Dedifferentiated amniotic fluid mesenchymal stem cell (primary cell): ENCODE results near the gene CAB39L.

ENCODE experiments used
- DNase-seq: peaks from one replicate; pipeline ENCODE4 v3.0.0-alpha.2; 2016; ENCODE audit errors: extremely low spot score

Gene CAB39L

DNA sequence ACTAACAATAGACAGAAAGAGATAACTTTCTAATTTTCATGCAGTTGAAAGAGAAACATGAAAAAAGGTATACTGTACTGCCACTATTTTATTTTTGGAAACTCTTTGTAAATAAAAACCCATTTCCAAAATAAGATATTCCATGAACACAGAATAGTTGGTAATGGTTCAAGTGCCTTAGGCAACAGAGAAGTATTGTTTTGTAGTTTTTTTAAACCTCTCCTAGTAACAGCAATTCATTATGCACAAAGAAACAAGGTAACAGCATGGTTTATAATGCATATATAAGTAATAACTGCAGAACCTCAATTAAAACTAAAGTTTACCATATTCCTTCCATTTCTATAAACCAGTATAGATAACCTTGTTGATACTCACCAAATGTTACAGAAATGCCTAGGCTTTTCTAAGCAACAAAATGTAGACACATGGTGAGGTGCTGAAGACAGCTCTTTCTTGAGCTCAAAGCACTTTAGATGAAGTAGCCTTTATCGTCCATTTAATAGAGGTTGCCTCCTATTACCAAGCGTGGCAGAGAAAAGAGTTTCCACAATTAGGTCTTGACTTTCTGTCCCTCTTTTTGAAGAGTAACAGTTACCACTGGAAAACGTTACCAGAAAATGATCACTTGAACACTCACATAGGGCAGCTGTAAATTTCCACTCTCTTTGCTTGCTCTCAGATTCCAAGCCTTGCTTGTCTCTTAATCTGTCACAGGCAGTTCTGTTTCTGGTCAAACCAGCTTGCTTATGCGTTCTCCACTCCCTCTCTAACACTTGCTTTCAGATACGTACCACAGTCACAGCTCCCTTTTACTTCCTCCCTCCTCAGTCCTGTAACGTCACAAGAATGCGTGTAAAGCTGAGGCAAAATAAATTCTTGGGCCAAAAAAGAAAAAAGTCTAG is 42.9 kb downstream of the CAB39L start:
- peak; percentile 68 for DNase-seq

DNA sequence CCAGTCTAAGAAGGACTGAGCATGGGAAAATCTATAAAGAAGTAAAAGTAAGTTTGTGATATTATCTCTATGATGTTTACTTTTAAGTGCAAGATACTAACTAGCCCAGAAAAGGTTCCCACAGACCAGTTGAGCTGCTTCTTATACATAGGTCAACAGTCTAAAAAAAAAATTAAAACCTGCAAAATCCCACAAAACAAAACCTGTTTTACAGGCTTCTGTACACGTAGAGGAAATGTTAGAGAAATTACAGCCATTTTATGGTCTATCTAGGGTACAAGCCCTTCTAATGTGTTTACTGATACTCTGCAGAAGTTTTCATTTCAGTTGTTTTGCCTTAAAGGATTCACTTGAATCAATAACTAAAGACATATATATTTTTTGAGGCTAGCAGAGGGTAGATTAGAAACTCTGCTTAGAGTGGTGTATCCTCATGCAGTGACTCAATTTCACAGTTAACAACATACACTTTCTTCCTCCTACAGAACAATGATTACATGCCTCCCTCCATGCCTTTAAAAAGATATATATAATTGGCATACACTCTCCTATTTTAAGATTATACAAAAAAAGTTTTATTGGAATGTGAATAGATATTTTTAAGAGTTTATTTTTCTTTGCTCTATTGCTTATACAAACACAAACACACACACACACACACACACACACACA is 43.9 kb downstream of the CAB39L start:
- DNase-seq, result no peak

DNA sequence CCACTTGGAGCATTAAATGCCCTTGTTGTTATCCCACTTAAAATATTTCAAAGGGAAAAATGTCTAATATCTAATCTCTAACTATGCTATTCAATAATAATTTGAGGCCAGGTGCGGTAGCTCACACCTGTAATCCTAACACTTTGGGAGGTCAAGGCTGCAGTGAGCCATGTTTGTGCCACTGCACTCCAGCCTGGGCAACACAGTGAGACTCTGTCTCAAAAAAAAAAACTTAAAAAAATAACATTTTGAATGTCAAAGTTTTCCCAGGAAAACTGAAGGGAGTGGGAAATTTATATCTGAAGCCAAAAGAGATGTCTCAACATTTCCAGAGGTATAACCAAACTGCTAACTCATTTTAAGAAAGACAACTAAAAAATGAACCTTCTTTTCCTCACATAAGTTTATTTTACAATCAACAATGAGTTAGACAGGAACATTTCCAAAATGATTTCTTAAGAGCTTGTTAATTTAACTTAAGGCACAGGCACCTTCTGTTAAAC is 47.9 kb downstream of the CAB39L start:
- no peak for DNase-seq

DNA sequence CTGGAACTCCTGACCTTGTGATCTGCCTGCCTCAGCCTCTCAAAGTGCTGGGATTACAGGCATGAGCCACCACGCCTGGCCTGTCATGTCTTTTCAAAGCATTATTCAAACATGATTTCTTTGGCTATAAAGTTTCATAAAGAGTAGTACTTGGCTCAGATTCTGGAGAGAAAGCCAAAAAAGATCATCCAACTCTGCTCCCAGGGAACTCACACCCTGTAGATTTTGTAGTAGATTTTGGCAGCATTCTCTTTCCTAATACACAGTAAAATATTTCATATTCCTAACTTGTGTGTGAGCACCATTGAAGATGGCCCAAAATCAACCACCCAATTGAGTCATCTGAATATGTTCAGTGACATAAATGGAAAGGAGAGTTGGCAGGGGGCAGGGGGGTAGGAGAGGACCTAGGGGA is 48.4 kb downstream of the CAB39L start:
- peak; percentile 53 for DNase-seq

DNA sequence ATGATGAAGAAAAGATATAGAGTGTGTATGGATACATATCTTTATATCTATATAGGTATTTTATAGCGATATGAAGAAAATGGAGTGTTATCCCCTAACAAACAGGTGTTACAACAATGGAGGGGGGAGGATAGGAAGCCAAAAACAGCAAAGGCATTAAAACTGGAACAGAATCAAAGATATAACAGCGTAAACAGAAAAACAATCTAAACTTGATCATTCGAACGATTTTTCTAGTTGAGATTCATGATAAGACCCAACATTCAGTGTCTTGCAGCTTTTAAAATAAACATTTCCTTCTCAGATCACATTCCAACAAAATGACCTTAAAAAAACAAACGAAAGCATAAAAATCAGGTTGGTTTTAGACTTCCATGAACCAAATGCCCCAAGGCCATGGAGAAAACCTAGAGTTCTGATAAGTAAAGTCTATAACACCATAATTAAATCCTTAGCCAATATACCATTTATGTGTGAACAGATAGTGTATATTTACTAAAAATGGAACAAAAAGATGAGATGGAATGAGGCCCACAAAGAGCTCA is 55.7 kb downstream of the CAB39L start:
- no peak for DNase-seq

DNA sequence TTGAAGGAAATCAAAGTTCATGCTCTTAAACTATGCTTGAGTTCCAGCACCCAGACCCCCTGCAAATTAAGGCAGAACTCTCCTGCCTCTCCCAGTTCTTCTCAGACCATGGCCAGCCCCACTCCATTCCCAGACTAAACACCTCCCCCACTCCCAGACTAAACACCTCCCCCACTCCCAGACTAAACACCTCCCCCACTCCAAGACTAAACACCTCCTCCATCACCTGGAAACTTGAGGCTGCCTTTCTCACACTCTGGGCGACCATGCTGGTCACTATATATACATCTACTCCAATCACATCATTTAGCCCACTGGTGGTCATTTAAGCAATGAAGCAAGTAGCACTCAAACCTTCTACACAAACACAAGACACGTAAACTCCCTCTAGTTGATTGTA is 57.2 kb downstream of the CAB39L start:
- DNase-seq, result no peak

DNA sequence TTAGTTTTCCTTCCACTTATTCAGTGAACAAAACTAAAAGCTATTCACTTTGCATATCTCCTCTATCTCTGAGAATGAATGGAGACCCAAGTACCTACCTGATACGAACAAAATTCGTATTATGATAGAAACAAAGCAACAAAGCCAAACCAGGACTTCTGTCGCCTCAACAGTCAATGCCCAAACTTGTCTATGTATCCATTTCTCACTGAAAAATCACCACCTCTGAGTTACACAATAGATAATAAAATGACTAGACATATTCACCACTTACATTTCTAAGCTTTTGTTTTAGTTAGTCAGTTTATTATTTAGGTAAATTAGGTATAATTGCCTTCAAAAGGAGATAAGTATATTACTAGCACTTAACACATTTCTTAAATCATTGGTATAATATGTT is 67.7 kb downstream of the CAB39L start:
- no peak for DNase-seq

DNA sequence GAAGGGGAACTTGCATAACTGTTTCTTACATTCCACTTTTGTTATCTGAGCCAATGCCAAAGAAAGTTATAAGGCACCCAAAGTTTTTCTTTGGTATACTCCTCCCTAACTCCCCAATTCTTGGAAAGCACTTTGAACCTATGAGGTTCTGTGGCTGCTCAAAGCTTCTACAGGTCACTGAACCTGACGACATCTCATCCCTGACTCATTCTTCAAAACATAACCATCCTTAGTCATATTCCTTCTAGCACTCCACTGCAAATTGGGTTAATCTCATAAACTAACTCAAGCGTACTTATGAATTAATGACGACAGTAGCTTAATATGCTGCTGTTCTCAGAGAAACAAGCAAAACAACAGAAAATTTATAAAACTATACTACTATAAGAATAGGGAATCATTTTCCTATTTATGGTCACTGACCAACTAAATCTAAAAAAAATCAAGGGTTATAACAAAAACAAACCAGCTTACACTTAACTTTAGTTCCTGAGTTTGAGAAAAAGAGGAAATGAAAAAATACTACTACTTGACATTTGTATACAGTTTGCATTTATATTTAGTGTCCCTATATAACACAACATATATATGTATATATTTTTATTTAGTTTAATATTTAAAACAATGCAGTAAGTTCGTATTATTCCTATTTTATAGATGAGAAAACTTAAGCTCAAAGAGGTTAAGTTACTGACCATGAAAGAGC is 69.1 kb downstream of the CAB39L start:
- DNase-seq, result peak; percentile 82

DNA sequence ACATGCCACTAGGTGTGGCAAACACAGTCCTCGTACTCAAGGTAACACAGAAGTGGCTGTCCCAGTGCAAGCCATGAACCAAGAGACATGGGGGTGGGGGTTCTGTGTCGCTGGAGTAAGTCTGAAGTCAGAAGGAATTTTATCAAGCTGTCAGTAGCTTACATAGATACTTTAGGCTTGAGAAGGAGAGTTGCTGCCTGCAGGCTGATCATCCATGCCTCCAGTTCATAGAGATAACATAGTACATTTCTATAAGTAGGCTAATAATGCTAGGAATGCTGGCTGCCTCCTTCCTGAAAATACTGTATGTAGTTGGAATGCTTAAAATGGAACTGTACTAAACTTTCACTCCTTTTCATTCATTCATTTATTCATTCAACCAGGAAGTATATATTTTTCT is 70.1 kb downstream of the CAB39L start:
- DNase-seq, result no peak

DNA sequence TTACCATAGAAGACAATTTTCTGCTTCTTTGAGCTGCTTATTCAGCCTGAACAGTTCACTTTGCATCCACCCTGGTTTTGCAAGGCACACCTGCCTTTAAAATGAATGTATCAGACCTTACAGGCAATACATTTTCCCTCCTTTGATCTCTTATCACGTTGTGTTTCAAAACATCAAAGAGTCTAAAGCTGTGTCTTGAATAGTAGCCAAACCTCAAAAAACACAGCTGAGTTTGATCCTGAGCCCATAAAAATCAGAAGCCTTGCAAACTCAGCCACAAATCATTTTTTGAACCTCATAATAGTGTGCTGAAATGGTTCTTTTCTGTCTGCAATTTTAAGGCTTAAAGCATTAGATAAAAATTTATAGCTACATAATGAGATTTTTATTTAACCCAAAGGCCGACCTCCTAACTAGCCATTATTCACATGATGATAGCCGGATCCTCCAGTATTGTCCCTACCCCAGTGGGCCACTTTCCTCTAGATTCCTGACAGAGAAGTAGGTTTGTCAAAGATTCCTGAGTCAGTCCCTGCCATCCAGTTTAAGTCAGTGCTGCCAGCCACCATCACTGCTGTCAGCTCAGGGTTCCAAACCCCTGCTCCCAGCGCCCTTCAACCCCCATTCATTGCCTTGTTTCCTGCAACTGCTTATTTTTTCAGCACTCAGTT is 71.8 kb downstream of the CAB39L start:
- no peak for DNase-seq

DNA sequence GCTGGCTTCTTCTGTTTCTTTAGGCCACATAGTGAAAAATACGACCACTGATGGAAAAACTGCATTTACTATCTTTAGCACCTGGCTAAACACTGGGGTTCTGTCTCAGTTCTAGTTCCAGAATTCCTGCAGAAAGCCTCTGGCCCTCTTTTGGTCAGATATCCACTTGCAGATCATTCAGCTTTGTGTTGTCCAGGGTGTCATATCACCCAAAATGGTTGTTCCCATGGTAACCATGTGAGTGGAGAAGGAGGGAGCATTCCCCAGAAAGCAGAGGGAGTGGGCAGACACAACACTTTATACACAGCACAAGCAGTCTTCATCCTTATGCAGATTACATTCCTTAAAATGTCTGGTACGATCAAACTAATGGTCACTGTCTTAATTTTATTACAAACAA is 73.5 kb downstream of the CAB39L start:
- no peak for DNase-seq

DNA sequence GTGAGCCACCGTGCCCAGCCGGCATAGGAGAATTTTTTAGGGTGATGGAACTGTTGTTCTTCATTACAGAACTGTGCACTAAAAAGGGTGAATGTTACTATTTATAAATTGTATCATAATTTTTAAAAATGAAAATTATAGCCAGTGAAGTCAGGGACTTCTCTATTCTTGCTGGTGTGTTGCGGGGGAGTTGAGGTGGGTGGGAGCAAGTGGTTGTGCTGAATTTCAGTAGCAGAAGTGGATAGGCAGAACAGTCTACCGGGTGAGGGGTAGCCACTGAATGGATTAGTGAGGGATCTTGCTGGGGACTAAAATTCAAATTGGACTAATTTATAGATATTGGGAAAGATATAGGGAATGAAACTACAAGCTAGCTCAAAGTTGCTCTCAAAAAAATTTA is 74.0 kb downstream of the CAB39L start:
- DNase-seq, result no peak

DNA sequence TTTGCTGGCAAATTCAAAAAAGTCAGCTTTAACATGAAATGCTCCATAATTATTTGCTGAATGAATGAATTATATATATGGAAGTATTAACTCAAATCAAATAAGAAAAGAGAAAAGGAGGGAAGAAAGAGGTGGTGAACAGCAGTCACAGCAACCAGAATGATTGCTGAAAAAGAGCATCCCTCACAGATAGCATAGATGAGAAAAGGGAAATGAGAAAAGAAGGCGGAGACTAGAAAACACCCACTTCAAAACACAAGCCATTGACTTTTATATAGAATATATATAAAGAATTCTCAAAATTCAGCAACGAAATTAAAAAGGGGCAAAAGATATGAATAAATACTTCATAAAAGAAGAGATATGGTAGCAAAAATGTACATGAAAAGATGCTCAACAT is 75.2 kb downstream of the CAB39L start:
- DNase-seq, result no peak

DNA sequence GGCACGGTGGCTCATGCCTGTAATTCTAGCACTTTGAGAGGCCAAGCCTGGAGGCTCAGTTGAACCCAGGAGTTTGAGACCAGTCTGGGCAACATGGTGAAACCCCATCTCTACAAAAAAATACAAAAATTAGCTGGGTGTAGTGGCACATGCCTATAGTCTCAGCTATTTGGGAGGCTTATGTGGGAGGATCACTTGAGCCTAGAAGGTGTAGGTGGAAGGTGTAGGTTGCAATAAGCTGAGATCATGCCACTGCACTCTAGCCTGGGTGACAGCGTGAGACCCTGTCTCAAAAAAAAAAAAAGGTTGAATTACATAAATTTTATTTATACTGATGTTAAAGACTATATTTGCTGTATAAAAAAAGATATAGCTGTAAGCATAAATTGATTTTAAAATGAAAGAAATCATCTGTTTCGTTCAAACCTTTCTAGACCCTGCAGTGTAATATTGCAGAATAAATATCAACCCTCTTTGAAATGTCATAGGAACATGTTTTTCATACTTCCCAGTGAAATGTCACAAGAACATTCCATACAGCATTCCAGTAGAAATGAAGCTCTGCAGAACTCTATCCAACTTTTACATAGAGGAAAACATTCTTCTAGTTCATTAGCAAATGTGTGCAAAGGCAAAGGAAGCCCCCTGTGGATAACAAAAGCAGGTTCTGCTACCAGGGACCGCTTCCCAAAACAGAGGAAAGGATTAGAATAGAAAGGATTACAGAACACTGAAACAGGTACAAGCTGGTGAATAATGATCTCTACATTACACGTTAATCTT is 76.0 kb downstream of the CAB39L start:
- peak; percentile 39 for DNase-seq

DNA sequence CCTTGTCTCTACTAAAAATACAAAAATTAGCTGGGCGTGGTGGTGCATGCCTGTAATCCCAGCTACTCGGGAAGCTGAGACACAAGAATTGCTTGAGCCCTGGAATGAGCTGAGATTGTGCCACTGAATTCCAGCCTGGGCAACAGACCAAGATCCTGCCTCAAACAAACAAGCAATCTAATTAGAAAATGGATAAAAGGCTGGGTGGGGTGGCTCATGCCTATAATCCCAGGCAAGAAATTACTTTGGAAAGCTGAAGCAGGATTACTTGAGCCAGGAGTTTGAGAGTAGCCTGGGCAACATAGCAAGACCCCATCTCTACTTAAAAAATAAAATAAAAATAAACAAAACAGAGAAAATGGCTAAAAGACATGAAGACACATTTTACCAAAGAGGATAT is 77.0 kb downstream of the CAB39L start:
- no peak for DNase-seq

DNA sequence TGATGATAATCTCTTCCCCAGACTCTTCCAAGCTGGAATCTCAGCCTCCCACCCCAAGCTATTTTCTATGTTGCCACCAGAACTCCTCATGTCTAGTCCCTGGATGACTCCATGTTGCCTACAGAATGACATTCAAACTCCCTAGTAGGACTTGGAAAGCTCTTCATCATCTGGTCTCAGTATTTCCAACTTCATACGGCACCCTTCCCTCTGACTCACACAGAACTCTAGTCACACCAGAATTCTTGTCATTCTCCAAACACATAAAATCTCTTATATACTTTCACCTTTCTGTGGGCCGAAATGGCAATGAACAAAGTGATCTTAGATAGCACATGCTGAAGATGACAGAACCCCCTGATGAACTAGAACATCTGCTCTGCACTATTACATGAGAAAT is 86.2 kb downstream of the CAB39L start:
- DNase-seq, result peak; percentile 54

DNA sequence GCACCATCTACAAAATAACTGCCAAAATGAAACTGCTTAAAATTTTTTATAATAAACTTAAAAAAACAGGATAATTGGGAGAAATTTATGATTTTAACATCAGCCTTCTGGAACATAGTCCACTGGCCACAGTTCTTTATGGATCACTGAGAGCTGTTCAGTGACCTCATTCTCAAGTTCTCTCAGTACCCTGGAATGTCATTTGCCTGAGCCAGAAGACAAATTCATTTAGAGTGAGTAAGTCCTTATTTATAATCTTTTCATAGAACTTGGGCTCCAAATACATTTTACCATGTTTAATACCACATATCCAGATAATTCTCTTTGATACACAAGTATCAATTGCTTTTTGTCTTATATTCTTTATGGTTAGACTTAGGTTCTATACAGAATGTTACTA is 87.6 kb downstream of the CAB39L start:
- DNase-seq, result peak; percentile 95

DNA sequence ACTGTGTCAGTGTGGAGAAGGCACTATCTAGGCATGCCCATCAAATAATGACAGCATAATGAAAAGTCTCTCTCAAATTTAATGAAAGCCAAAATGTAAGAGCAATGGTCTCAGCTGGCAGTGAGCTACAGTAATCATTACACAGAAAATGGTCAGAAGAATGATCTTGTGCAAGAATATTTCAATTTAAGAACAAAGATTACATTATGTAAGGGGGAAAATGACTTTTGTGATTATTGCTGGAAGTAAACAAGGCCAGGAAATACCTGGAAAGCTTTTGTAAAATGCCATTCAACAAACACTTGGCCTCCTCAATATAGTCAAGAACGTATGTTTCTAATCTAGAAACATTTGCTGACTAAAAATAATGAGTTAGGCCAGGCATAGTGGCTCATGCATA is 89.1 kb downstream of the CAB39L start:
- DNase-seq, result peak; percentile 50

DNA sequence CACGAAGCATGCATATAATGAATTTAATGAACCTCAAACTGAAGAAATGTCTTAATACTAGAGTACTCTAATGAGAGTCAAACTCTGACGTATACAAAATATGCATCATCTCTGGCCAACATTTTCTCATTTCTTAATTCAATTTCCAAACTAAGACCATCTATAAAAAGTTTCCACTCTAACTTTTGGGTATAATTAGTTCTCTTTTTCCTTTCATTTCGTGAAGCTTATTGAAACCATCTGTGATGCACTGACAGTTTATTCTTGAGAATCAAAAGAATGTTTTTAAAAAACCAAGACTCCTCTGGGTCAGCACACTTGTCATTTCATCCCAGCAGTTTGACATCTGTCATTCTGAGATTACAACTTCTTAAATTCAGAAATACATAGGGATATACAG is 90.0 kb downstream of the CAB39L start:
- DNase-seq, result peak; percentile 68

DNA sequence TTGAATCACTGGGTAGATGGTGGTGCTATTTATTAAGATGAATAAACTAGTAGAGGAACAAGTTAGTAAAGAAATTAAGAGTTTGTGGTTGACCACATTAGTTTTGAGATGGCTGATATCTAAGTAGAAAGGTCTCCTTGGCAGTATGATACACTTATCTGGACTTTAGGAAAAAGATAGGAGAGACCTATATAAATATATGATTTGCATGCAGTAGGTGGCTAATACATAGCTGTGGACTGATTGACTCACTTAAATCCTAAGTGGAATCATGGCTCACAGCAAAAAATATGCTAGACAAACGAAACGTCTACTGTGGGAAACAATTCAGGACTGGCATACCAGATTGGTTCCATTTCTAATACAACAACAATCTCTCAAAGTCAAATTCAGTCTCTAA is 92.0 kb downstream of the CAB39L start:
- DNase-seq, result peak; percentile 61

DNA sequence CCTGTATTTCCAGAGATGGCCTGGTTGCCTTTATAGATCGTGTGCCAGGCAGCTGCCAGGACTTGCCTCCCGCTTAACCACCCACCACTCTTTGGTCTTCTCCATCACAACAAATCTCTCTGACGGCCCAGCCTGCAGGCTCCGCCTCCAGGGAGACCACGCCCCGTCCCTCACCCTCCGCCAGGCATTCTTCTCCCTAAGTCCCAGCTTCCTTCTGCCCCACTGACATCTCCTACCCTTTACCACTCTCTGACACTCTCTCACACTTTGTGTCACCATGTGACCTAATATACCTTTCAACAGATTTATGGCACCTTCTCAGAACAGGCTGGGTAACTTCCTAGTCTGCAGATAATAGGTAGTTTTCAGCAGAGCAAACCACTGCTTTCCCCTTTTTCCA is 95.1 kb downstream of the CAB39L start:
- DNase-seq, result no peak
